Stomach (tissue), 4 donors: ENCODE measurements around the gene PTPRT.

Source experiments
- POLR2A ChIP-seq, 4 donors: fragments of 450-650 bp; IDR thresholded peaks; one replicate each; pipeline ENCODE4 v1.6.1; 2016; ENCODE audit warnings: antibody characterized with exemption in 4 of 4, control low read depth in 2 of 4, mild to moderate bottlenecking in 1 of 4, moderate library complexity in 1 of 4
- POLR2AphosphoS5 ChIP-seq, 3 donors: sonication (generic); formaldehyde crosslinking; IDR thresholded peaks; one replicate each; pipeline ENCODE4 v1.6.1; 2016; ENCODE audit warnings: antibody characterized with exemption in 3 of 3
- TF ChIP-seq, protein P1 (sequence below), 7 experiments: fragments of 450-650 bp in 4 of 7; fragments of 200-600 bp in 3 of 7; sonication (generic) in 3 of 7; IDR thresholded peaks; one replicate each; pipeline ENCODE4 v1.5.1; 2016 to 2019; ENCODE audit warnings: antibody characterized with exemption in 7 of 7, control low read depth in 2 of 7, mild to moderate bottlenecking in 1 of 7

DNA sequence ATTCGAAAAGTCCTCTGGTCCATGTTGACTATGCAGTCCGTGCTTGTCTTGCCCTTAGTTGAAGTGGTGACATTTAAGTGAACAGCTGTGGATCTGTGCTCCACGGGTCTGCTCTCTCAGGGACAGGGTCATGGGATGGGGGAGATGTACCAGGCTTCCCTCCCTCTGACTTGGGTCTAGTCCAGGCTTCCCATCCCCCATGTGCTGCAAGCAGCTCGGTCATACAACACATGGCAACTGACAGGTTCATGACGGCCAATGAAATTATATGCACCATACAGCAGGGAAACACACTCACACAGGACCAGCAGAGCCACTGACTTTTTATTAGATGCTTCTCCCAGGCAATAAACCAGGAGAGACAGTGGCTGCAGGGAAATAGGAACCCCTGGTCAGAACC is 201.4 kb downstream of the PTPRT start:
- no peak for TF ChIP-seq POLR2A (IDR thresholded peaks at IDR 0.05)
- TF ChIP-seq, protein P1, sequence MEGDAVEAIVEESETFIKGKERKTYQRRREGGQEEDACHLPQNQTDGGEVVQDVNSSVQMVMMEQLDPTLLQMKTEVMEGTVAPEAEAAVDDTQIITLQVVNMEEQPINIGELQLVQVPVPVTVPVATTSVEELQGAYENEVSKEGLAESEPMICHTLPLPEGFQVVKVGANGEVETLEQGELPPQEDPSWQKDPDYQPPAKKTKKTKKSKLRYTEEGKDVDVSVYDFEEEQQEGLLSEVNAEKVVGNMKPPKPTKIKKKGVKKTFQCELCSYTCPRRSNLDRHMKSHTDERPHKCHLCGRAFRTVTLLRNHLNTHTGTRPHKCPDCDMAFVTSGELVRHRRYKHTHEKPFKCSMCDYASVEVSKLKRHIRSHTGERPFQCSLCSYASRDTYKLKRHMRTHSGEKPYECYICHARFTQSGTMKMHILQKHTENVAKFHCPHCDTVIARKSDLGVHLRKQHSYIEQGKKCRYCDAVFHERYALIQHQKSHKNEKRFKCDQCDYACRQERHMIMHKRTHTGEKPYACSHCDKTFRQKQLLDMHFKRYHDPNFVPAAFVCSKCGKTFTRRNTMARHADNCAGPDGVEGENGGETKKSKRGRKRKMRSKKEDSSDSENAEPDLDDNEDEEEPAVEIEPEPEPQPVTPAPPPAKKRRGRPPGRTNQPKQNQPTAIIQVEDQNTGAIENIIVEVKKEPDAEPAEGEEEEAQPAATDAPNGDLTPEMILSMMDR (IDR thresholded peaks at IDR 0.05) = no peak
- no peak for TF ChIP-seq POLR2AphosphoS5 (IDR thresholded peaks at IDR 0.05)
